Spinal cord (tissue), 10 donors: ENCODE results near the gene NIPSNAP2. TPM values are rescaled to one million over a fixed set of nuclear protein-coding genes. Genes with fewer than 3 reads are reported as not detected.
A peak's percentile ranks its signal among the peaks of the same experiment; 100 is the strongest.
"Not testable (repeated sequence)": the region's sequence is repeated elsewhere in the genome, so short reads cannot be mapped to it uniquely, and the experiment has no call there.

ENCODE experiments used
- DNase-seq, 6 donors: peaks; one replicate each; pipeline versions ENCODE4 v3.0.0 to v3.0.0-alpha.2; 2013 to 2015; ENCODE audit warnings: low spot score in 6 of 6, low read depth in 4 of 6
- H3K27ac ChIP-seq: one replicate; pipeline ENCODE4 v1.5.1; 2013; ENCODE audit warnings: low read depth, low read length, control low read depth
- H3K27me3 ChIP-seq: one replicate; pipeline ENCODE4 v1.6.1; 2013; ENCODE audit warnings: low read length; ENCODE audit not compliant: control insufficient read depth, insufficient read depth
- H3K36me3 ChIP-seq: one replicate; pipeline ENCODE4 v1.6.1; 2013; ENCODE audit warnings: low read length; ENCODE audit not compliant: control insufficient read depth, insufficient read depth
- H3K4me1 ChIP-seq: one replicate; pipeline ENCODE4 v1.6.1; 2013; ENCODE audit warnings: low read length; ENCODE audit not compliant: control insufficient read depth, insufficient read depth
- H3K4me3 ChIP-seq: one replicate; pipeline ENCODE4 v1.5.1; 2013; ENCODE audit warnings: low read depth, low read length, control low read depth
- H3K9me3 ChIP-seq: one replicate; pipeline ENCODE4 v1.6.1; 2013; ENCODE audit warnings: low read length; ENCODE audit not compliant: control insufficient read depth, insufficient read depth
- WGBS: methylation state at CpG from one replicate; pipeline ENCODE4 v1.1.5; 2013; ENCODE audit warnings: missing lambda C conversion rate; ENCODE audit not compliant: insufficient coverage; 5-methylcytosine and 5-hydroxymethylcytosine counted together
- polyA plus RNA-seq, 2 donors: library from polyadenylated mRNA; unstranded; fragments of 120-200 nt; gene quantifications; one replicate each; pipeline ENCODE4 v1.2.1, GENCODE V29; 2013; ENCODE audit not compliant: insufficient read length in 2 of 2
- total RNA-seq, 2 donors: library from RNA; depleted of rRNA in 1 of 2; stranded (reverse); fragments of 120-200 nt in 1 of 2; fragments of >200 nt in 1 of 2; gene quantifications; one replicate each; pipeline versions ENCODE4 v1.2.3 to v1.2.4, GENCODE V29; 2013 to 2014
- donor health status: healthy.

Gene NIPSNAP2
- total and polyA plus RNA-seq, 4 donors = 70.9 to 95.7 (median 81.5) TPM

DNA sequence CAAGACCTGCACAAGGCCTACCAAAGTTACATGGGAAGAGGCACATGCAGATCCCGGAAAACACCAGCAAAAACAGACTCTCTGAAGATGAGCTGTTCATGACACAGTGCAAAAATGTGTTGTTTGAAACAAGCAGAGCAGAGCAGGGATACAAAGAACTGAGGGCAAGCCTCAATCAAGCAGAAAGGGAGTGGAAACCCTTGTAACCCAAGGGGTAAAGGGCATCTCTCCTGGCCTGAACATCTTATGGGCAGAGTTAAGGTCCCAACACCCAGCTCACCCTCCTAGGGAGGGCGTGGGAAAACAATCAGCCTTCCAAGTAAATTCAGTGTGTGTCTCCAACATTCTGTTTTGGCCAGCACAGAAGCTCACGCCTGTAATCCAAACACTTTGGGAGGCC, 76.3 kb downstream of the NIPSNAP2 start:
- Histone ChIP-seq H3K36me3 (peaks cover 14% of the 10 kb centered on the region), H3K9me3 (no peaks in the 10 kb centered on the region), H3K4me1 (no peaks in the 10 kb centered on the region), H3K27me3 (no peaks in the 10 kb centered on the region), H3K27ac (no peak overlapping the region), H3K4me3 (no peak overlapping the region)
- 88% methylated on average over 3 of the region's 3 CpGs for WGBS
- no peak for DNase-seq

DNA sequence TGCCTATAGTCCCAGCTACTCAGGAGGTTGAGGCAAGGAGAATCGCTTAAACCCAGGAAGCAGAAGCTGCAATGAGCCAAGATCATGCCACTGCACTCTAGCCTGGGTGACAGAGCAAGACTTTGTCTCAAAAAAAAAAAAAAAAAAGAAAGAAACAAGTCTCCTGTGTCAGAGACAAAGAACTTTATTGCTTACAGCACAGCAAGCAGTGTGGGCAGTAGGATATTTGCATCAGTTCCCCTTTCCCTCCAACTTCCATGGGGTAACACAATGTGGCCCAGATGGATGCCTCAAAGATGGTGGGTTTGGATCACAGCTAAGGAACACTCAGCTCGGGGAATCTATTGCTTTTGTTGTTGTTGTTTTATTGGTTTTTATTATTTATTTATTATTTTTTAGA, 81.4 kb downstream of the NIPSNAP2 start:
- not testable (repeated sequence) for H3K27me3 ChIP-seq, H3K27ac ChIP-seq, DNase-seq, H3K9me3 ChIP-seq, H3K4me1 ChIP-seq, H3K4me3 ChIP-seq
- no CpG with 5 or more reads among the region's 2 CpGs for WGBS
- H3K36me3 ChIP-seq = peaks cover 14% of the 10 kb centered on the region

GRCh38 chr7:56046721-56047445, 82.5 kb downstream of the NIPSNAP2 start:
- Histone ChIP-seq H3K27me3 (no peaks in the 10 kb centered on the region), H3K4me1 (peaks cover 8% of the 10 kb centered on the region), H3K27ac (peak overlapping the region; percentile 16), H3K36me3 (peaks cover 9% of the 10 kb centered on the region), H3K4me3 (no peak overlapping the region), H3K9me3 (no peaks in the 10 kb centered on the region)
- 43% methylated on average over 1 of the region's 5 CpGs for WGBS
- peak in 1 of 6 donors; percentile 22 for DNase-seq

DNA sequence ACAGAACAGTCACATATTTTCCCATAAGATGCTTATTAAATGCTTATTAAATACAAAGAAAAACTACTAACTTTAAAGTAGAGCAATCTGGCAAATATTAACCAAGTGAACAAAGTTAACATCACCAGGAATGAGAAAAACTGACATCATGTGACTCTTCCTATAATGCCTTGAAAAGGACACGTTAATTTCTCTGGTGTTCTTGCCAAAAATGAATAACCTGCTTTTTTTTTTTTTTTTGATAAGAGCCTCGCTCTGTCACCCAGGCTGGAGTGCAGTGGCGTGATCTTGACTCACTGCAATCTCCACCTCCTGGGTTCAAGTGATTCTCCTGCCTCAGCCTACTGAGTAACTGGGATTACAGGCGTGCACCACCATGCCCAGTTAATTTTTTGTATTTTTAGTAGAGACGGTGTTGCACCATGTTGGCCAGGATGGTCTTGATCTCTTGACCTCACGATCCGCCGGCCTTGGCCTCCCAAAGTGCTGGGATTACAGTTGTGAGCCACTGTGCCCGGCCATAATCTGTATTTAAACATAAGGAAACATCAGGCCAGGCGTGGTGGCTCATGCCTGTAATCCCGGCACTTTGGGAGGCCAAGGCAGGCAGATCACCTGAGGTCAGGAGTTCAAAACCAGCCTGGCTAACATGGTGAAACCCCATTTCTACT, 83.2 kb downstream of the NIPSNAP2 start:
- H3K36me3 ChIP-seq, H3K9me3 ChIP-seq, H3K4me3 ChIP-seq, DNase-seq, H3K27ac ChIP-seq, H3K27me3 ChIP-seq: not testable (repeated sequence)
- 100% methylated on average over 8 of the region's 11 CpGs for WGBS
- H3K4me1 ChIP-seq = peaks cover 11% of the 10 kb centered on the region

GRCh38 chr7:56048245-56048644, 83.9 kb downstream of the NIPSNAP2 start:
- H3K9me3 ChIP-seq = no peaks in the 10 kb centered on the region
- WGBS = no CpG with 5 or more reads among the region's 1 CpG
- no peak overlapping the region for H3K27ac ChIP-seq
- H3K4me3 ChIP-seq = no peak overlapping the region
- peaks cover 4% of the 10 kb centered on the region for H3K36me3 ChIP-seq
- H3K4me1 ChIP-seq = peaks cover 15% of the 10 kb centered on the region
- no peak for DNase-seq
- H3K27me3 ChIP-seq = no peaks in the 10 kb centered on the region

DNA sequence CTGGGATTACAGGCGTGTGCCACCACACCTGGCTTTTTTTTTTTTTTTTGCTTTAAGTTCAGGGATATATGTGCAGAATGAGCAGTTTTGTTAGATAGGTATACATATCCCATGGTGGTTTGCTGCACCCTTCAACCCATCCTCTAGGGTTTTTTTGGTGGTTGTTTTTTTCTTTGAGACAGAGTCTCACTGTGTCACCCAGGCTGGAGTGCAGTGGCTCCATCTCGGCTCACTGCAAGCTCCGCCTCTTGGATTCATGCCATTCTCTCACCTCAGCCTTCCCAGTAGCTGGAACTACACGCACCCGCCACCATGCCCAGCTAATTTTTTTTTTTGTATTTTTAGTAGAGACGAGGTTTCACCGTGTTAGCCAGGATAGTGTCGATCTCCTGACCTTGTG, 84.4 kb downstream of the NIPSNAP2 start:
- peak in 1 of 6 donors; percentile 4 for DNase-seq
- WGBS = no CpG with 5 or more reads among the region's 8 CpGs
- H3K4me3 ChIP-seq, H3K9me3 ChIP-seq, H3K36me3 ChIP-seq, H3K27ac ChIP-seq, H3K27me3 ChIP-seq: not testable (repeated sequence)
- peaks cover 15% of the 10 kb centered on the region for H3K4me1 ChIP-seq

Other genes starting within 250 kb of the NIPSNAP2 start
- gene SEPTIN14, start 101.8 kb upstream of the NIPSNAP2 start, total RNA-seq = not detected
- under 1 TPM; 0.38 to 0.47 TPM for gene SEPTIN14, start 101.8 kb upstream of the NIPSNAP2 start, polyA plus RNA-seq
- 10 to 100 TPM; 14.9 to 24.7 TPM for gene ZNF713, start 77.1 kb upstream of the NIPSNAP2 start, total RNA-seq
- 10 to 100 TPM; 14.4 to 21.6 TPM for gene ZNF713, start 77.1 kb upstream of the NIPSNAP2 start, polyA plus RNA-seq
- 10 to 100 TPM; 18.5 to 20.0 TPM for gene MRPS17, start 12.7 kb upstream of the NIPSNAP2 start, total RNA-seq
- 10 to 100 TPM; 19.1 to 20.2 TPM for gene MRPS17, start 12.7 kb upstream of the NIPSNAP2 start, polyA plus RNA-seq
- gene PSPH, start 86.9 kb downstream of the NIPSNAP2 start, total RNA-seq = 10 to 100 TPM; 28.7 to 30.9 TPM
- gene PSPH, start 86.9 kb downstream of the NIPSNAP2 start, polyA plus RNA-seq = 10 to 100 TPM; 42.2 to 42.4 TPM
- 100 to 1,000 TPM; 118 to 138 TPM for gene CCT6A, start 87.2 kb downstream of the NIPSNAP2 start, total RNA-seq
- gene CCT6A, start 87.2 kb downstream of the NIPSNAP2 start, polyA plus RNA-seq = 100 to 1,000 TPM; 167 to 193 TPM
- gene SUMF2, start 99.7 kb downstream of the NIPSNAP2 start, total RNA-seq = 100 to 1,000 TPM; 111 to 125 TPM
- gene SUMF2, start 99.7 kb downstream of the NIPSNAP2 start, polyA plus RNA-seq = 100 to 1,000 TPM; 101 to 138 TPM
- gene PHKG1, start 128.4 kb downstream of the NIPSNAP2 start, total RNA-seq = 1 to 10 TPM; 6.5 to 7.9 TPM
- 10 to 100 TPM; 14.4 to 14.9 TPM for gene PHKG1, start 128.4 kb downstream of the NIPSNAP2 start, polyA plus RNA-seq
- 100 to 1,000 TPM; 182 to 466 TPM for gene CHCHD2, start 141.9 kb downstream of the NIPSNAP2 start, total RNA-seq
- 100 to 1,000 TPM; 297 to 334 TPM for gene CHCHD2, start 141.9 kb downstream of the NIPSNAP2 start, polyA plus RNA-seq
- gene NUPR2, start 151.8 kb downstream of the NIPSNAP2 start, total RNA-seq = 1 to 10 TPM in 1 of 2 donors, under 1 TPM in 1; 0.50 to 1.7 TPM
- 1 to 10 TPM; 1.5 to 1.6 TPM for gene NUPR2, start 151.8 kb downstream of the NIPSNAP2 start, polyA plus RNA-seq